ENCODE measurements around the gene IFNA1. TPM values are rescaled to one million over a fixed set of nuclear protein-coding genes. Genes with fewer than 3 reads are reported as not detected.

IFNA1 gene
- not detected for polyA plus RNA-seq
- long read RNA-seq, donor 1, result 0 reads
- long read RNA-seq, donor 2, result 0 reads
- long read RNA-seq, donor 3, result 0 reads
- long read RNA-seq, donor 4, result 0 reads
- long read RNA-seq, donor 5, result 0 reads
- long read RNA-seq, donor 6, result 0 reads
- long read RNA-seq, donor 7, result 0 reads
- long read RNA-seq, donor 8, result 0 reads
- long read RNA-seq, donor 9, result 0 reads
- long read RNA-seq, donor 10, partial matches to known transcripts, result 0 of 1 reads
- long read RNA-seq, donor 10, other reads (novel, unspliced or antisense), result 0 of 1 reads
- long read RNA-seq, donor 11, result 0 reads

GRCh38 chr9:21440139-21440538 lies at the start of gene IFNA1:
TSS of gene IFNA1 (plus strand) at chr9:21440439. CDS start at chr9:21440508, 69 bp downstream.
- no peak for DNase-seq
- H3K9me3 ChIP-seq (ENCODE audit: control insufficient read depth, low read depth, low read length), result no peaks in the 10 kb centered on the region
- 94% methylated on average over 2 of the region's 4 CpGs for WGBS (ENCODE audit: insufficient coverage, low lambda C conversion rate)
- H3K36me3 ChIP-seq (ENCODE audit: control insufficient read depth, insufficient read depth, low read length), result no peaks in the 10 kb centered on the region
- H3K4me3 ChIP-seq (ENCODE audit: low read length), result no peak within 1 kb of the TSS
- H3K27ac ChIP-seq (ENCODE audit: low read length), result no peak within 1 kb of the TSS
- no peaks in the 10 kb centered on the region for H3K4me1 ChIP-seq (ENCODE audit: control insufficient read depth, insufficient read depth, low read length)
- H3K27me3 ChIP-seq (ENCODE audit: control insufficient read depth, insufficient read depth, low read length), result no peaks in the 10 kb centered on the region

GRCh38 chr9:21392270-21392669 lies 48.0 kb upstream of the IFNA1 start:
- no peak for DNase-seq
- Histone ChIP-seq H3K4me1 (ENCODE audit: control insufficient read depth, insufficient read depth, low read length) (no peaks in the 10 kb centered on the region), H3K27me3 (ENCODE audit: control insufficient read depth, insufficient read depth, low read length) (peaks cover 23% of the 10 kb centered on the region), H3K4me3 (ENCODE audit: low read length) (no peak overlapping the region), H3K36me3 (ENCODE audit: control insufficient read depth, insufficient read depth, low read length) (no peaks in the 10 kb centered on the region), H3K27ac (ENCODE audit: low read length) (no peak overlapping the region), H3K9me3 (ENCODE audit: control insufficient read depth, low read depth, low read length) (no peaks in the 10 kb centered on the region)
- no CpG with 5 or more reads among the region's 6 CpGs for WGBS (ENCODE audit: insufficient coverage, low lambda C conversion rate)

GRCh38 chr9:21395778-21396717 lies 44.2 kb upstream of the IFNA1 start:
- DNase-seq, result peak in 1 of 2 donors; percentile 39
- no peaks in the 10 kb centered on the region for H3K4me1 ChIP-seq (ENCODE audit: control insufficient read depth, insufficient read depth, low read length)
- H3K4me3 ChIP-seq (ENCODE audit: low read length), result peak overlapping the region; percentile 35
- no peaks in the 10 kb centered on the region for H3K9me3 ChIP-seq (ENCODE audit: control insufficient read depth, low read depth, low read length)
- no peak overlapping the region for H3K27ac ChIP-seq (ENCODE audit: low read length)
- H3K27me3 ChIP-seq (ENCODE audit: control insufficient read depth, insufficient read depth, low read length), result peaks cover 38% of the 10 kb centered on the region
- no CpG with 5 or more reads among the region's 40 CpGs for WGBS (ENCODE audit: insufficient coverage, low lambda C conversion rate)
- H3K36me3 ChIP-seq (ENCODE audit: control insufficient read depth, insufficient read depth, low read length), result no peaks in the 10 kb centered on the region

- H3K4me1 ChIP-seq (ENCODE audit: control insufficient read depth, insufficient read depth, low read length), result no peaks in the 10 kb centered on the region
- no peaks in the 10 kb centered on the region for H3K36me3 ChIP-seq (ENCODE audit: control insufficient read depth, insufficient read depth, low read length)
- H3K27ac ChIP-seq (ENCODE audit: low read length), result no peak overlapping the region
- peaks cover 52% of the 10 kb centered on the region for H3K27me3 ChIP-seq (ENCODE audit: control insufficient read depth, insufficient read depth, low read length)
- peaks cover 3% of the 10 kb centered on the region for H3K9me3 ChIP-seq (ENCODE audit: control insufficient read depth, low read depth, low read length)
- no peak overlapping the region for H3K4me3 ChIP-seq (ENCODE audit: low read length)
- DNase-seq, result no peak
- WGBS (ENCODE audit: insufficient coverage, low lambda C conversion rate), result 100% methylated on average over 2 of the region's 5 CpGs
Measured at GRCh38 chr9:21398955-21399489, 41.2 kb upstream of the IFNA1 start.

- no CpG with 5 or more reads among the region's 3 CpGs for WGBS (ENCODE audit: insufficient coverage, low lambda C conversion rate)
- Histone ChIP-seq H3K27me3 (ENCODE audit: control insufficient read depth, insufficient read depth, low read length) (peaks cover 53% of the 10 kb centered on the region), H3K9me3 (ENCODE audit: control insufficient read depth, low read depth, low read length) (peaks cover 3% of the 10 kb centered on the region), H3K4me3 (ENCODE audit: low read length) (no peak overlapping the region), H3K36me3 (ENCODE audit: control insufficient read depth, insufficient read depth, low read length) (no peaks in the 10 kb centered on the region), H3K27ac (ENCODE audit: low read length) (no peak overlapping the region), H3K4me1 (ENCODE audit: control insufficient read depth, insufficient read depth, low read length) (no peaks in the 10 kb centered on the region)
- no peak for DNase-seq
Measured at GRCh38 chr9:21399956-21400355, 40.3 kb upstream of the IFNA1 start.

- no CpG with 5 or more reads among the region's 53 CpGs for WGBS (ENCODE audit: insufficient coverage, low lambda C conversion rate)
- no peak overlapping the region for H3K27ac ChIP-seq (ENCODE audit: low read length)
- peaks cover 3% of the 10 kb centered on the region for H3K9me3 ChIP-seq (ENCODE audit: control insufficient read depth, low read depth, low read length)
- no peaks in the 10 kb centered on the region for H3K4me1 ChIP-seq (ENCODE audit: control insufficient read depth, insufficient read depth, low read length)
- H3K27me3 ChIP-seq (ENCODE audit: control insufficient read depth, insufficient read depth, low read length), result peaks cover 39% of the 10 kb centered on the region
- H3K36me3 ChIP-seq (ENCODE audit: control insufficient read depth, insufficient read depth, low read length), result no peaks in the 10 kb centered on the region
- no peak for DNase-seq
- H3K4me3 ChIP-seq (ENCODE audit: low read length), result peak overlapping the region; percentile 6
Measured at GRCh38 chr9:21402386-21403251, 37.6 kb upstream of the IFNA1 start.

GRCh38 chr9:21404146-21404545 lies 36.1 kb upstream of the IFNA1 start:
- DNase-seq, result no peak
- peaks cover 3% of the 10 kb centered on the region for H3K9me3 ChIP-seq (ENCODE audit: control insufficient read depth, low read depth, low read length)
- H3K27ac ChIP-seq (ENCODE audit: low read length), result no peak overlapping the region
- WGBS (ENCODE audit: insufficient coverage, low lambda C conversion rate), result no CpG with 5 or more reads among the region's 3 CpGs
- no peaks in the 10 kb centered on the region for H3K36me3 ChIP-seq (ENCODE audit: control insufficient read depth, insufficient read depth, low read length)
- H3K4me3 ChIP-seq (ENCODE audit: low read length), result no peak overlapping the region
- H3K27me3 ChIP-seq (ENCODE audit: control insufficient read depth, insufficient read depth, low read length), result peaks cover 32% of the 10 kb centered on the region
- no peaks in the 10 kb centered on the region for H3K4me1 ChIP-seq (ENCODE audit: control insufficient read depth, insufficient read depth, low read length)

GRCh38 chr9:21408817-21409216 lies 31.4 kb upstream of the IFNA1 start, which contains the start of gene IFNA8:
TSS of gene IFNA8 (plus strand) at chr9:21409117. CDS start at chr9:21409177, 60 bp downstream.
- H3K27ac ChIP-seq (ENCODE audit: low read length), result no peak within 1 kb of the TSS
- H3K4me3 ChIP-seq (ENCODE audit: low read length), result no peak within 1 kb of the TSS
- no peaks in the 10 kb centered on the region for H3K4me1 ChIP-seq (ENCODE audit: control insufficient read depth, insufficient read depth, low read length)
- H3K9me3 ChIP-seq (ENCODE audit: control insufficient read depth, low read depth, low read length), result no peaks in the 10 kb centered on the region
- no CpG with 5 or more reads among the region's 1 CpG for WGBS (ENCODE audit: insufficient coverage, low lambda C conversion rate)
- no peaks in the 10 kb centered on the region for H3K36me3 ChIP-seq (ENCODE audit: control insufficient read depth, insufficient read depth, low read length)
- H3K27me3 ChIP-seq (ENCODE audit: control insufficient read depth, insufficient read depth, low read length), result peaks cover 8% of the 10 kb centered on the region
- no peak for DNase-seq

- Histone ChIP-seq H3K9me3 (ENCODE audit: control insufficient read depth, low read depth, low read length) (no peaks in the 10 kb centered on the region), H3K27ac (ENCODE audit: low read length) (no peak overlapping the region), H3K4me1 (ENCODE audit: control insufficient read depth, insufficient read depth, low read length) (no peaks in the 10 kb centered on the region), H3K27me3 (ENCODE audit: control insufficient read depth, insufficient read depth, low read length) (peaks cover 5% of the 10 kb centered on the region), H3K36me3 (ENCODE audit: control insufficient read depth, insufficient read depth, low read length) (no peaks in the 10 kb centered on the region), H3K4me3 (ENCODE audit: low read length) (no peak overlapping the region)
- DNase-seq, result no peak
Measured at GRCh38 chr9:21412107-21412506, 28.1 kb upstream of the IFNA1 start.

GRCh38 chr9:21413151-21413550 lies 27.1 kb upstream of the IFNA1 start:
- 72% methylated on average over 2 of the region's 4 CpGs for WGBS (ENCODE audit: insufficient coverage, low lambda C conversion rate)
- DNase-seq, result no peak
- H3K27ac ChIP-seq (ENCODE audit: low read length), result no peak overlapping the region
- H3K36me3 ChIP-seq (ENCODE audit: control insufficient read depth, insufficient read depth, low read length), result no peaks in the 10 kb centered on the region
- H3K9me3 ChIP-seq (ENCODE audit: control insufficient read depth, low read depth, low read length), result no peaks in the 10 kb centered on the region
- peaks cover 5% of the 10 kb centered on the region for H3K27me3 ChIP-seq (ENCODE audit: control insufficient read depth, insufficient read depth, low read length)
- H3K4me3 ChIP-seq (ENCODE audit: low read length), result no peak overlapping the region
- H3K4me1 ChIP-seq (ENCODE audit: control insufficient read depth, insufficient read depth, low read length), result no peaks in the 10 kb centered on the region

Data from large intestine (tissue), 12 donors.